ENCODE data around the gene ZNF335.

GRCh38 chr20:45975686-45976085 lies 3.7 kb upstream of the ZNF335 start:
- TF ChIP-seq CTCF (IDR thresholded peaks at IDR 0.05), result no peak
- TF ChIP-seq POLR2A (IDR thresholded peaks at IDR 0.05), result no peak
